Endodermal cell (in vitro differentiated cells): ENCODE results near the gene DNAH11. TPM values are rescaled to one million over a fixed set of nuclear protein-coding genes. Genes with fewer than 3 reads are reported as not detected.

Experiments
- DNase-seq: peaks from one replicate; pipeline ENCODE4 v3.0.0-alpha.2; 2017
- H3K27ac ChIP-seq: 2 replicates; pipeline ENCODE4 v1.5.1; 2013; ENCODE audit warnings: mild to moderate bottlenecking, low read depth, low read length, moderate library complexity
- H3K27me3 ChIP-seq: 2 replicates; pipeline ENCODE4 v1.6.1; 2013; ENCODE audit warnings: mild to moderate bottlenecking, low read length, moderate library complexity; ENCODE audit not compliant: insufficient read depth, control insufficient read depth, poor library complexity, severe bottlenecking
- H3K36me3 ChIP-seq: 2 replicates; pipeline ENCODE4 v1.7.0; 2013; ENCODE audit warnings: mild to moderate bottlenecking, low read length, moderate library complexity; ENCODE audit not compliant: control insufficient read depth, insufficient read depth
- H3K4me1 ChIP-seq: one replicate; pipeline ENCODE4 v1.7.0; 2013; ENCODE audit warnings: low read length; ENCODE audit not compliant: control insufficient read depth, insufficient read depth
- H3K4me3 ChIP-seq: 2 replicates; pipeline ENCODE4 v1.5.1; 2013; ENCODE audit warnings: mild to moderate bottlenecking, low read length, moderate library complexity
- H3K9ac ChIP-seq: 2 replicates; pipeline ENCODE4 v1.6.1; 2013; ENCODE audit warnings: mild to moderate bottlenecking, low read length, moderate library complexity; ENCODE audit not compliant: poor library complexity, severe bottlenecking; ENCODE audit errors: extremely low read depth
- H3K9me3 ChIP-seq: 2 replicates; pipeline ENCODE4 v1.6.1; 2013; ENCODE audit warnings: mild to moderate bottlenecking, low read length, moderate library complexity; ENCODE audit not compliant: control insufficient read depth
- H3K27ac Mint-ChIP-seq: 2 replicates; pipeline ENCODE4 v1.8.0; 2020; ENCODE audit warnings: mixed read lengths
- H3K27me3 Mint-ChIP-seq: 2 replicates; pipeline ENCODE4 v1.8.0; 2021; ENCODE audit warnings: mild to moderate bottlenecking, mixed read lengths; ENCODE audit not compliant: insufficient read depth
- H3K36me3 Mint-ChIP-seq: 2 replicates; pipeline ENCODE4 v1.8.0; 2020; ENCODE audit warnings: low read depth, mixed read lengths
- H3K4me1 Mint-ChIP-seq: 2 replicates; pipeline ENCODE4 v1.8.0; 2020; ENCODE audit warnings: mixed read lengths
- H3K4me3 Mint-ChIP-seq: 2 replicates; pipeline ENCODE4 v1.8.0; 2020; ENCODE audit warnings: mild to moderate bottlenecking, moderate library complexity, mixed read lengths
- H3K9me3 Mint-ChIP-seq: 2 replicates; pipeline ENCODE4 v1.8.0; 2020; ENCODE audit warnings: mild to moderate bottlenecking, mixed read lengths
- WGBS, 2 experiments: methylation state at CpG; one replicate each; pipeline versions ENCODE4 v1.1.5 to v1.1.7; 2013; ENCODE audit warnings: missing lambda C conversion rate in 2 of 2, mixed read lengths in 1 of 2; ENCODE audit not compliant: insufficient coverage in 1 of 2, insufficient read length in 1 of 2; 5-methylcytosine and 5-hydroxymethylcytosine counted together
- total RNA-seq, 2 donors: library from RNA; stranded (reverse); fragmentation: NEBNext Ultra II Directional in 1 of 2; extraction: Animal tissue kit (Norgen Biotek cat#: 25700) in 1 of 2; gene quantifications; 2 replicates in 1 of 2; 3 replicates in 1 of 2; pipeline ENCODE4 v1.2.1, GENCODE V29; 2021
- TF ChIP-seq, protein P1 (sequence below): fragments of 200-600 bp; sonication (generic); conservative IDR thresholded peaks from 2 replicates; pipeline ENCODE4 v1.5.0; 2021; ENCODE audit warnings: antibody characterized with exemption, mild to moderate bottlenecking

Gene DNAH11
- total RNA-seq, 2 donors from 2014 or later: 0.80 to 0.99 TPM

DNA sequence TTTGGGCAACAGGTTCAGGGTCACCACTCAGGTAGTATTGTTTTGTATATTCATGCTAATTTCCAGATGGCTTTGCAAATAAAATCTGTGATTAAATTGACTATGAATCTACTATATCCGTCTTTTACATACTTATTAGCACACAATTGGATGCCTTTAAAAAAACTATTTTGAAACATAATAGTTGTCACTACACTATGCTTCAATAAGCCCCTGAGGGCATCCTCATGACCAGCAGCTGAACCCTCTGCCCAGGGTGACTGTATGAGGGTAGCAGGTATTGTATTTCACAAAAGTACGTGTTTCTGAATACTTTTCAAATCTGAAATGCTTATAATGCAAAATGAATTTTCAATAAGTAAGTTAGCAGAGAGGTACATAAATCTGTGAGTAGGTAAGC, 97.3 kb downstream of the DNAH11 start:
- Mint-ChIP-seq H3K27me3 (no peaks in the 10 kb centered on the region), H3K27ac (no peak overlapping the region), H3K36me3 (no peaks in the 10 kb centered on the region), H3K4me3 (no peak overlapping the region), H3K4me1 (peaks cover 7% of the 10 kb centered on the region), H3K9me3 (no peaks in the 10 kb centered on the region)
- 94% methylated on average over 2 of the region's 2 CpGs; no CpG with 5 or more reads in 1 of the 2 experiments for WGBS, 2 experiments
- Histone ChIP-seq H3K4me1 (peaks cover 10% of the 10 kb centered on the region), H3K27me3 (no peaks in the 10 kb centered on the region), H3K27ac (no peak overlapping the region), H3K9ac (no peak overlapping the region), H3K9me3 (no peaks in the 10 kb centered on the region), H3K36me3 (no peaks in the 10 kb centered on the region), H3K4me3 (no peak overlapping the region)
- TF ChIP-seq, protein P1, sequence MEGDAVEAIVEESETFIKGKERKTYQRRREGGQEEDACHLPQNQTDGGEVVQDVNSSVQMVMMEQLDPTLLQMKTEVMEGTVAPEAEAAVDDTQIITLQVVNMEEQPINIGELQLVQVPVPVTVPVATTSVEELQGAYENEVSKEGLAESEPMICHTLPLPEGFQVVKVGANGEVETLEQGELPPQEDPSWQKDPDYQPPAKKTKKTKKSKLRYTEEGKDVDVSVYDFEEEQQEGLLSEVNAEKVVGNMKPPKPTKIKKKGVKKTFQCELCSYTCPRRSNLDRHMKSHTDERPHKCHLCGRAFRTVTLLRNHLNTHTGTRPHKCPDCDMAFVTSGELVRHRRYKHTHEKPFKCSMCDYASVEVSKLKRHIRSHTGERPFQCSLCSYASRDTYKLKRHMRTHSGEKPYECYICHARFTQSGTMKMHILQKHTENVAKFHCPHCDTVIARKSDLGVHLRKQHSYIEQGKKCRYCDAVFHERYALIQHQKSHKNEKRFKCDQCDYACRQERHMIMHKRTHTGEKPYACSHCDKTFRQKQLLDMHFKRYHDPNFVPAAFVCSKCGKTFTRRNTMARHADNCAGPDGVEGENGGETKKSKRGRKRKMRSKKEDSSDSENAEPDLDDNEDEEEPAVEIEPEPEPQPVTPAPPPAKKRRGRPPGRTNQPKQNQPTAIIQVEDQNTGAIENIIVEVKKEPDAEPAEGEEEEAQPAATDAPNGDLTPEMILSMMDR: no peak
- no peak for DNase-seq

DNA sequence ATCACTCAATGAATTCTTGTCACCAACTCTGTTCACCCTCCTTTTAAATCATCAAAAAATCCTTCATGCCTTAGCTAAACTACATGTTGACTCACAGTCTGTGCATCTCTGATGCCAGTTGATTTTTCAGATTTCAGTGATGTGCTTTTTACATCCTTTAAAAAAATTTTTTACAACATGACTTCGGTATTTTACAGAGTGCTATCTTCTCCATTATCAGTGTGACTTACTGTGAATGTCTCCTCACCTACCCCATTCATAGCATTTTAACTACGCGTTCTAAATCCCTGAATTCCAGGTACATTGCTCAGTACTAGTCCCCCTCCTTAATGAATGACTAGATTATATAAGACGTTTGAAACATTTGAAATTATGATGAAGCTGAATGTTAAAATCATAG, 98.7 kb downstream of the DNAH11 start:
- Mint-ChIP-seq H3K4me3 (no peak overlapping the region), H3K27ac (no peak overlapping the region), H3K9me3 (no peaks in the 10 kb centered on the region), H3K36me3 (no peaks in the 10 kb centered on the region), H3K4me1 (peaks cover 7% of the 10 kb centered on the region), H3K27me3 (no peaks in the 10 kb centered on the region)
- no peaks in the 10 kb centered on the region for H3K27me3 ChIP-seq
- H3K27ac ChIP-seq: peak overlapping the region; percentile 82
- H3K9ac ChIP-seq: no peak overlapping the region
- no peak overlapping the region for H3K4me3 ChIP-seq
- no peaks in the 10 kb centered on the region for H3K9me3 ChIP-seq
- H3K4me1 ChIP-seq: peaks cover 10% of the 10 kb centered on the region
- H3K36me3 ChIP-seq: no peaks in the 10 kb centered on the region
- no peak for DNase-seq
- WGBS, 2 experiments: 67 to 100% methylated on average over 2 to 4 of the region's 4 CpGs
- TF ChIP-seq, protein P1: no peak

DNA sequence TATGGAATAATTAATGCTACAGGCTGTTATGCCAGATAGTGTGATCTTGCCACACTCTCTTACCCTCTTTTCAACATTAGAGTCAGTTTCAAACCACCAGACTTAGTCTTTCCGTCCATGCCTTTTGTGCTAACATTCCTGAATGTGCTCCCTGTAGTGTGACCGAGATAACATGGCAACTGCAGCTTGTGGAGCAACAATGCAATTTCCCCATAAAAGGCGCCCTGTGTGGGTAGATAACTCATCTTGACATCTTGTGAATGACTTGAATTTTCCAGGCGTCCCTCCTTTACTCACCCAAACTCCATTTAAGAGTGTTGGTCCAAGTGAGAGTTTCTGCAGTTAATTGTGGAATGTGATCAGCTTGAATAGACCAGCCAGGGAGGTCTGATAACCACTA, 99.6 kb downstream of the DNAH11 start:
- Mint-ChIP-seq H3K4me3 (no peak overlapping the region), H3K27me3 (no peaks in the 10 kb centered on the region), H3K36me3 (no peaks in the 10 kb centered on the region), H3K4me1 (peaks cover 7% of the 10 kb centered on the region), H3K27ac (no peak overlapping the region), H3K9me3 (peaks cover 5% of the 10 kb centered on the region)
- Histone ChIP-seq H3K4me1 (peaks cover 10% of the 10 kb centered on the region), H3K27ac (peak overlapping the region; percentile 82), H3K9me3 (no peaks in the 10 kb centered on the region), H3K36me3 (no peaks in the 10 kb centered on the region), H3K4me3 (no peak overlapping the region), H3K27me3 (no peaks in the 10 kb centered on the region), H3K9ac (no peak overlapping the region)
- TF ChIP-seq, protein P1: no peak
- 17 to 41% methylated on average over 1 to 4 of the region's 4 CpGs for WGBS, 2 experiments
- peak; percentile 77 for DNase-seq
